Upper lobe of left lung (tissue), 6 donors: ENCODE data around the gene BCL10. TPM values are rescaled to one million over a fixed set of nuclear protein-coding genes. Genes with fewer than 3 reads are reported as not detected.

Experiments
- ATAC-seq, 2 donors: fragments of 200-7000 bp; cut with Tn5 transposase; one replicate each; pipeline ENCODE4 v1.9.1; 2022; ENCODE audit warnings: mild to moderate bottlenecking in 2 of 2, moderate library complexity in 2 of 2; ENCODE audit not compliant: low FRiP score in 2 of 2
- DNase-seq, 2 donors: peaks; one replicate each; pipeline ENCODE4 v3.0.0-alpha.2; 2019 to 2020
- H3K27ac ChIP-seq, 4 donors: fragments of 200-600 bp; sonication (generic); one replicate each; pipeline ENCODE4 v1.5.1; 2016 to 2019
- H3K27me3 ChIP-seq, 4 donors: fragments of 200-600 bp; sonication (generic); one replicate each; pipeline ENCODE4 v1.5.1; 2017 to 2019
- H3K36me3 ChIP-seq, 4 donors: fragments of 200-600 bp; sonication (generic); one replicate each; pipeline ENCODE4 v1.5.1; 2016 to 2019
- H3K4me1 ChIP-seq, 4 donors: fragments of 200-600 bp; sonication (generic); one replicate each; pipeline ENCODE4 v1.5.1; 2018 to 2019
- H3K4me3 ChIP-seq, 4 donors: fragments of 200-600 bp; sonication (generic); one replicate each; pipeline ENCODE4 v1.5.1; 2017 to 2019; ENCODE audit warnings: mild to moderate bottlenecking in 2 of 4, moderate library complexity in 1 of 4
- H3K9me3 ChIP-seq, 4 donors: fragments of 200-600 bp; sonication (generic); one replicate each; pipeline ENCODE4 v1.5.1; 2018 to 2019
- CTCF ChIP-seq, 6 experiments: fragments of 450-650 bp in 4 of 6; fragments of 200-600 bp in 2 of 6; sonication (generic) in 2 of 6; IDR thresholded peaks; one replicate each; pipeline ENCODE4 v1.5.1; 2016 to 2019; ENCODE audit warnings: antibody characterized with exemption in 6 of 6
- EP300 ChIP-seq, 4 donors: sonication (generic); formaldehyde crosslinking; IDR thresholded peaks; one replicate each; pipeline ENCODE4 v1.5.1; 2017; ENCODE audit warnings: antibody characterized with exemption in 4 of 4, control low read depth in 2 of 4
- POLR2A ChIP-seq, 4 donors: fragments of 450-650 bp; IDR thresholded peaks; one replicate each; pipeline ENCODE4 v1.5.1; 2016 to 2017; ENCODE audit warnings: antibody characterized with exemption in 4 of 4, mild to moderate bottlenecking in 2 of 4
- POLR2AphosphoS5 ChIP-seq, 2 donors: sonication (generic); formaldehyde crosslinking; IDR thresholded peaks; one replicate each; pipeline ENCODE4 v1.5.1; 2017; ENCODE audit warnings: antibody characterized with exemption in 2 of 2
- WGBS, 2 donors: methylation state at CpG; one replicate each; pipeline ENCODE4 v1.1.5; 2017 to 2018; 5-methylcytosine and 5-hydroxymethylcytosine counted together
- total RNA-seq, 6 donors: library from RNA; depleted of rRNA in 4 of 6; stranded (reverse); fragments of >200 nt in 4 of 6; gene quantifications; one replicate each; pipeline versions ENCODE4 v1.1.0 to v1.2.1, GENCODE V29; 2016 to 2021
- donor health status: DM: no; HTN: no; CAD: no; lungs with moderate emphysema.
- donor health status: DM: no; HTN: yes; CAD: no; lungs with severe emphysema.

BCL10 gene
- total RNA-seq, 6 donors from 2014 or later, result 14.5 to 31.0 (median 20.4) TPM

GRCh38 chr1:85230305-85230977 is 46.0 kb downstream of the BCL10 start:
- Histone ChIP-seq H3K4me1 (peaks cover 5 to 9% (median 7%) of the 10 kb centered on the region in 4 donors), H3K36me3 (no peaks in the 10 kb centered on the region), H3K27me3 (no peaks in the 10 kb centered on the region), H3K4me3 (no peak overlapping the region), H3K27ac (no peak overlapping the region), H3K9me3 (no peaks in the 10 kb centered on the region)
- 58 to 75% methylated on average over 7 to 8 of the region's 8 CpGs for WGBS, 2 donors
- ATAC-seq (no peak), DNase-seq (peak in 1 of 2 donors; percentile 21)
- no peak for TF ChIP-seq EP300 (IDR thresholded peaks at IDR 0.05)
- TF ChIP-seq CTCF (IDR thresholded peaks at IDR 0.05), result peak in 2 of 6 experiments; percentile 5 to 12

GRCh38 chr1:85229574-85230097 is 46.8 kb downstream of the BCL10 start:
- ATAC-seq (no peak), DNase-seq (no peak)
- no peak for TF ChIP-seq POLR2AphosphoS5 (IDR thresholded peaks at IDR 0.05)
- TF ChIP-seq EP300 (IDR thresholded peaks at IDR 0.05), result no peak
- TF ChIP-seq POLR2A (IDR thresholded peaks at IDR 0.05), result no peak
- TF ChIP-seq CTCF (IDR thresholded peaks at IDR 0.05), result no peak
- Histone ChIP-seq H3K4me3 (no peak overlapping the region), H3K4me1 (peaks cover 12 to 17% (median 14%) of the 10 kb centered on the region in 4 donors), H3K9me3 (no peaks in the 10 kb centered on the region), H3K27me3 (no peaks in the 10 kb centered on the region), H3K27ac (no peak overlapping the region), H3K36me3 (no peaks in the 10 kb centered on the region)
- WGBS, 2 donors, result 63 to 80% methylated on average over 6 of the region's 6 CpGs

- no peaks in the 10 kb centered on the region for H3K36me3 ChIP-seq
- H3K9me3 ChIP-seq, result no peaks in the 10 kb centered on the region
- TF ChIP-seq EP300 (IDR thresholded peaks at IDR 0.05), result no peak
- TF ChIP-seq POLR2A (IDR thresholded peaks at IDR 0.05), result no peak
- TF ChIP-seq POLR2AphosphoS5 (IDR thresholded peaks at IDR 0.05), result no peak
- TF ChIP-seq CTCF (IDR thresholded peaks at IDR 0.05), result no peak
- no peaks in the 10 kb centered on the region for H3K27me3 ChIP-seq
- no peak overlapping the region for H3K27ac ChIP-seq
- 38 to 84% methylated on average over 1 of the region's 1 CpG for WGBS, 2 donors
- DNase-seq (no peak), ATAC-seq (no peak)
- peaks cover 16 to 23% (median 18%) of the 10 kb centered on the region in 4 donors for H3K4me1 ChIP-seq
- no peak overlapping the region for H3K4me3 ChIP-seq
These were observed 47.5 kb downstream of the BCL10 start for GRCh38 chr1:85228972-85229371.

GRCh38 chr1:85225624-85226380 is 50.6 kb downstream of the BCL10 start:
- H3K36me3 ChIP-seq, result no peaks in the 10 kb centered on the region
- H3K4me3 ChIP-seq, result no peak overlapping the region
- no peak for TF ChIP-seq EP300 (IDR thresholded peaks at IDR 0.05)
- TF ChIP-seq POLR2AphosphoS5 (IDR thresholded peaks at IDR 0.05), result no peak
- no peak for TF ChIP-seq POLR2A (IDR thresholded peaks at IDR 0.05)
- TF ChIP-seq CTCF (IDR thresholded peaks at IDR 0.05), result no peak
- DNase-seq, result no peak
- H3K27ac ChIP-seq, result peak overlapping the region; percentile 41 to 72 (median 51)
- no peak for ATAC-seq
- 58 to 60% methylated on average over 5 of the region's 5 CpGs for WGBS, 2 donors
- H3K4me1 ChIP-seq, result peaks cover 16 to 24% (median 19%) of the 10 kb centered on the region in 4 donors
- no peaks in the 10 kb centered on the region for H3K9me3 ChIP-seq
- H3K27me3 ChIP-seq, result no peaks in the 10 kb centered on the region
